ENCODE measurements around the gene TBC1D2.

Gene TBC1D2

GRCh38 chr9:98191671-98192502 is 63.6 kb downstream of the TBC1D2 start:
- no peak for DNase-seq (ENCODE audit: low read depth)

GRCh38 chr9:98191181-98191608 is 64.3 kb downstream of the TBC1D2 start:
- no peak for TF ChIP-seq CTCF (IDR thresholded peaks at IDR 0.05; ENCODE audit: low read depth, low read length, missing control alignments)
- in situ Hi-C loops (cut with HindIII; ENCODE audit: low sequenced_read_pairs): no loop called here
- no peak for DNase-seq (ENCODE audit: low read depth)
- H3K4me3 ChIP-seq (ENCODE audit: low read depth, low read length): no peak overlapping the region

More at GRCh38 chr9:98191671-98192502, 63.6 kb downstream of the TBC1D2 start:
- in situ Hi-C loops (cut with HindIII; ENCODE audit: low sequenced_read_pairs): no loop called here
- H3K4me3 ChIP-seq (ENCODE audit: low read depth, low read length): peak overlapping the region; percentile 63
- TF ChIP-seq CTCF (IDR thresholded peaks at IDR 0.05; ENCODE audit: low read depth, low read length, missing control alignments): no peak

DNA sequence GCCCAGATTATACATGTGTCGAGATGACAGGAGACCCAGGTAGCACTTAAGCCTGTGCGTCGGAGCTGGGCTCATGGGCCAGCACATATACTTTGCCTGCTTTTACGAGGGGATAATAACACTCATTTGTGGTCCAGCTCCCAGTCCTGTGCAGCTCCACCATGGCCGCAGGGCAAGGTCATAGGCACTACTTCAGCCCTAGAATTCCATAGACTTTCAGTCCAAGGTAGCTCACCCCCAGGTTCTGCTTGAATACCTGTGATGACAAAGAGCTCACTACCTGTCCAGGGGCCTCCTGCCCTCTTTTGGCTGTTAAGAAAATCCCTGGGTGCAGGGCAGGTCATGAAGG is 64.7 kb downstream of the TBC1D2 start:
- H3K4me3 ChIP-seq (ENCODE audit: low read depth, low read length): no peak overlapping the region
- DNase-seq (ENCODE audit: low read depth): no peak
- no peak for TF ChIP-seq CTCF (IDR thresholded peaks at IDR 0.05; ENCODE audit: low read depth, low read length, missing control alignments)
- in situ Hi-C loops (cut with HindIII; ENCODE audit: low sequenced_read_pairs): no loop called here

- DNase-seq (ENCODE audit: low read depth): no peak
- in situ Hi-C loops (cut with HindIII; ENCODE audit: low sequenced_read_pairs): no loop called here
- no peak for TF ChIP-seq CTCF (IDR thresholded peaks at IDR 0.05; ENCODE audit: low read depth, low read length, missing control alignments)
- H3K4me3 ChIP-seq (ENCODE audit: low read depth, low read length): no peak overlapping the region
Measured at GRCh38 chr9:98189412-98189811, 66.0 kb downstream of the TBC1D2 start.

DNA sequence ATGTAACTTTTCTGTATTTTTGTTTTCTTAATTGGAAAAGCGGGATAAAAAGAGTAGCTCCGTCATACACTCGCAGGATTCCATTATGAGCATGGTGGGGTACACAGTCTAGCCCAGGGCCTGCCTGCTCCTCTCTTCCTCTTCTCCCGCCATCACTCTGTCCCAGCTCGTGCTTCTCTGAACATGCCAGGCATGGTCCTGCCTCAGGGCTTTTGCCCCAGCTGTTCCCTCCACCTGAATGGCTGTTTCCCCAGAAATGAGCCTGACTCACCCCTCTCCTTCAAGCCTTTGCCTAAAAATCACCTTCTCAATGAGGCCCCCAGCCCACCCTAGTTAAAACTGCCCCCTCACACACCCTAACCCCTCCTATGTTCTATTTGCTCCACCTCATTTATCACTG is 67.5 kb downstream of the TBC1D2 start:
- no peak for DNase-seq (ENCODE audit: low read depth)
- H3K4me3 ChIP-seq (ENCODE audit: low read depth, low read length): no peak overlapping the region
- in situ Hi-C loops (cut with HindIII; ENCODE audit: low sequenced_read_pairs): no loop called here
- TF ChIP-seq CTCF (IDR thresholded peaks at IDR 0.05; ENCODE audit: low read depth, low read length, missing control alignments): no peak

DNA sequence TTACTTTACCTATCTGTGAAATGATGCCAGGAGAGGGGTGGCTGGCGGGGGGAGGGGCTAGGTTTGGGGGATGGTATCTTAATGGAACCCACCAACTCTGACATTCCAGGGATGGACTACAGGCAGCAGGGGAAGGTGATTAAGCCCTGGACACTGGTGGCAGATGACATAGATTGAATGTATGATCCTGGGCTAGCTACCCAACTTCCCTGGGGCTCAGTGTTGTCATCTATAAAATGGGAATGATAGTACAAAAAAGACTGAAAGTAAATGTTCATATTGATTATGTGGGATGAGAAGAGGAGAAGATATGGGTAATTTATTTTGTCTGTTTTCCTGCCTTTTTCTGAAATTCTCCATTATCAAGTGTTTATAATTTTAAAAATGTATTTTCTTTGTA is 69.2 kb downstream of the TBC1D2 start:
- DNase-seq (ENCODE audit: low read depth): no peak
- TF ChIP-seq CTCF (IDR thresholded peaks at IDR 0.05; ENCODE audit: low read depth, low read length, missing control alignments): no peak
- in situ Hi-C loops (cut with HindIII; ENCODE audit: low sequenced_read_pairs): no loop called here
- no peak overlapping the region for H3K4me3 ChIP-seq (ENCODE audit: low read depth, low read length)
